EL (cell line): ENCODE data around the gene FRMD4A.

Experiments
- DNase-seq: peaks from one replicate; pipeline ENCODE4 v3.0.0-alpha.2; 2016

Gene FRMD4A

DNA sequence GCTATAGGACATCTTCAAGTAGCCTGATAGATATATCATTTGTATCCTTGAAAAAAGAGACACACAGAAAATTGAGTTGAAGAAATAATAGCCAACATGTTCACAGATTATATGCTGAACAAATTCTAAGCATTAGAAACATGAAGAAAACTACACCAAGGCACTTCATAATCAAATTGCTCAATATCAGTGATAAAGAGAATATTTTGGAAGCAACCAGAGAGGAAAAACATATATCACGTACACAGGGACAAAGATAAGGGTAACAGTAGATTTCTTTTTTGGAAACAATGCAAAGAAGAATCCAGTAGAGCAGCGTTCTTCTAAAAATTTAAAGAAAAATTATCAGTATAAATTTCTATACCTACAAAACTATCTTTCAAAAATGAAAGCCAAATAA is 6.0 kb upstream of the FRMD4A start:
- DNase-seq: no peak

- no peak for DNase-seq
Measured at GRCh38 chr10:14334771-14335170, 4.0 kb upstream of the FRMD4A start.

GRCh38 chr10:14333606-14334005 is 2.9 kb upstream of the FRMD4A start:
- no peak for DNase-seq

- no peak for DNase-seq
Measured at GRCh38 chr10:14332903-14333302, 2.2 kb upstream of the FRMD4A start.

- DNase-seq: no peak
Measured at GRCh38 chr10:14329746-14330173, 964 bp downstream of the FRMD4A start.

GRCh38 chr10:14328881-14329672 is 1.6 kb downstream of the FRMD4A start:
- DNase-seq: no peak

GRCh38 chr10:14327527-14327926 is 3.2 kb downstream of the FRMD4A start:
- DNase-seq: peak; percentile 7

DNA sequence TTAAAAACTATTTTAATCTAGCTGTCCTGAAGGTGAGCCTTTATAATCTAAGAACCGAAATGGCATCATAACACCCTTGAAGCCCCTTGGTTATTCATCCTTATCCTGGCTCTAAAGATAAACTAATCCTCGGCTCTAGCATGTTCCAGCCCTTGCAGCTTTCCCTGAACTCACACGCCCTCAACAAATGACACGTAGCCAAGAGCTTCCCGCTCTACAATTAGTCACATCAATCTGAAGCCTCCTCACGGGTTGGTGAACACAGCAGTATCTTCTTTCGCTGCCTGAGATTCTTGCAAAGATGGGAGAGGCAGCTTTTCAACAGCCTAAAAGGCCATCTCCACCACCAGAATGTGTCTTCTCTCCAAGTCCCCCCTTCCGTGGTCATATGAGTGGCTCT is 4.1 kb downstream of the FRMD4A start:
- no peak for DNase-seq

GRCh38 chr10:14325325-14325955 is 5.3 kb downstream of the FRMD4A start:
- DNase-seq: peak; percentile 17

GRCh38 chr10:14322526-14323188 is 8.1 kb downstream of the FRMD4A start:
- DNase-seq: no peak

- no peak for DNase-seq
Measured at GRCh38 chr10:14318007-14318406, 12.7 kb downstream of the FRMD4A start.

- DNase-seq: no peak
Measured at GRCh38 chr10:14312014-14312413, 18.7 kb downstream of the FRMD4A start.

GRCh38 chr10:14311206-14311957 is 19.3 kb downstream of the FRMD4A start:
- no peak for DNase-seq

GRCh38 chr10:14309593-14309992 is 21.1 kb downstream of the FRMD4A start:
- no peak for DNase-seq

DNA sequence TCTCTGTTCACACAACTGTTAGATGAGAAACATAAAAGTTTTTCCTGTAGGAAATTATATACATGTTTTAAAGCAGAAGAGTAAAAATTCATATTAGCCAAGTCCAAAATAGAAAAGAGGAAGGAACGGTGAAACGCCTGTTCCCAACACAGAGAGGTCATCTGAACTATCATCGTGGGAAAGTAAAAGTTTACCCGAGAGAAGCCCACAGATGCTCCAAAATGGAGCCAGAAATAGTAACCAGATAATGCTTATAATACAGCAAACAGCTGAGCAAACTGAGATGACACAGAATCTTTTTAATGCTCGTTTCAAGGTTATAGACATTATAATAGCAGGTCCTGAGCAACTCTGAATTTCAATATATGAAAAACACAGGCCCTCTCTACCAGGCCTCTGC is 24.5 kb downstream of the FRMD4A start:
- no peak for DNase-seq

DNA sequence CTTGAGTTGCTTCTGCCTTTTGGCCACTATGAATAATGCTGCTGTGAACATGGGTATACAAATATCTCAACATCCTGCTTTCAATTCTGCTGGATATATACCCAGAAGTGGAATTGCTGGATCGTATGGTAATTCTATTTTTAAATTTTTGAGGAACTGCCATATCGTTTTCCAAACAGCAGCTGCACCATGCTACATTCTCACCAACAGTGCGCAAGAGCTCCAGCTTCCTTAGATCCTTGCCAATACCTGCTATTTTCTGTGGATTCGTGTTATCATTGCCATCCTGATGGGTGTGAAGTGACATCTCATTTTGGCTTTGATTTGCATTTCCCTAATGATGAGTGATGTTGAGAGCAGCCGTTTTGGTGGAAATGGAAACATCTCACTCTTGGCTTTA is 26.7 kb downstream of the FRMD4A start:
- no peak for DNase-seq

- peak; percentile 25 for DNase-seq
Measured at GRCh38 chr10:14302035-14302434, 28.7 kb downstream of the FRMD4A start.

- DNase-seq: no peak
Measured at GRCh38 chr10:14299556-14299955, 31.2 kb downstream of the FRMD4A start.

DNA sequence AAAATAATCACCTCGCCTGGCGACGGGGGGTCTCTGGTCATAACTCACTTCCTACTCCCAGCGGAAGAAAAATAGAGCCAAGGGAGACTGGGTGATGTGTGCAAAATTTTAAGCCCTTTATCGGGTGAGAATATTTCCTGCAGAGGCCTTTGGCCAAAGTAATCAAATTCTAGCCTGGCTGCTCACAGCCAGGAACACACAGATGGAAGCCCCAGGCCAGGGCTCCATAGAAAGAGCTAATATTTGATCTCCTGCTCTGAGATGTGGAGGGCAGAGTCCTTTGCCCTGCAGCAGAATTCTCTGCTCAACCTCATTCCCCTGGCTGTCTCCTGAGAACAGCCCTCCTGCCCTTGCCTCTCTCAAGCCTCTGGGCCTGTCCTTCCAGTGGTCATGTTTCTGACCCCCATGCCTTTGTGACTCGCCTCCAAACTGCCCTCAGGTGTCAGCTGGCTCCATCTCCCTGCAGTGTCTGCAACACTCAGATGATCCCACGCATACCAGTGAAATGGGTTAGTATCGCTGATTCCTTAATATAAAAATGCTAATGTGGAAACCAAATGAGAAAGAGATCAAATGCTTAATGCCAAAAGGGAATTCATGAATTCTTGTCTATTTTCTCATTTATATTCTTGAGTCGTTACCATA is 34.5 kb downstream of the FRMD4A start:
- peak; percentile 4 for DNase-seq

- no peak for DNase-seq
Measured at GRCh38 chr10:14294347-14295059, 36.2 kb downstream of the FRMD4A start.

DNA sequence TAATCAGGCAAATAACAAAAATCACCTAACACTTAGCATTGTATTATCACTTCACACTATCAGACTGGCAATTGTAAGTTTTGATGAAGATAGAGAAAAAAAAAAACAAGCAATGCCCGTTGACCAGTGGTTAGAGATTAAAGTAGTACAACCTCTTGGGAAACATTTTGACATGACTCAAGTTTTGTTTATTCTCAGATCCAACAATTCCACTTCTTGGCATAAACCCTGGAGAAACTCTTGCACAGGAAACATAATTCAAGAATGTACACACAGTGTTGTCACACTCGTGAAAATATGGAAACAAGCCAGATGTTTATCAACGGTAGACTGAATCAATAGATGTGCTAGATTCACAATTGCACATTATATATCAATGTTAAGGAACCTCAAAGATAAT is 37.2 kb downstream of the FRMD4A start:
- DNase-seq: no peak

GRCh38 chr10:14291296-14291695 is 39.4 kb downstream of the FRMD4A start:
- no peak for DNase-seq
